Activated CD8-positive, alpha-beta T cell treated with anti-CD3 and anti-CD28 coated beads for 36 hours (primary cell): Measurements from ENCODE around the gene GIGYF2. TPM values are rescaled to one million over a fixed set of nuclear protein-coding genes. Genes with fewer than 3 reads are reported as not detected.
"Not testable (repeated sequence)": the region's sequence is repeated elsewhere in the genome, so short reads cannot be mapped to it uniquely, and the experiment has no call there.

Source experiments
- ATAC-seq: fragments of 200-7000 bp; cut with Tn5 transposase; one replicate; pipeline ENCODE4 v1.10.0; 2021; ENCODE audit warnings: mild to moderate bottlenecking, moderate library complexity
- CTCF ChIA-PET: fragments of 350-600 bp; sonication (Branson Sonifier 250); formaldehyde crosslinking; loops from one replicate; lab custom pipeline; 2021; ENCODE audit warnings: antibody characterized with exemption; lab: Charles Lee
- POLR2A ChIA-PET: fragments of 350-600 bp; sonication (Branson Sonifier 250); formaldehyde crosslinking; loops from one replicate; lab custom pipeline; 2021; ENCODE audit warnings: antibody characterized with exemption; lab: Charles Lee
- DNase-seq: peaks from one replicate; pipeline ENCODE4 v3.0.0-alpha.2; 2020
- H3K27ac Mint-ChIP-seq: one replicate; pipeline ENCODE4 v1.8.0; 2021; ENCODE audit warnings: mild to moderate bottlenecking, mixed read lengths
- H3K27me3 Mint-ChIP-seq: one replicate; pipeline ENCODE4 v1.8.0; 2021; ENCODE audit warnings: mixed read lengths
- H3K36me3 Mint-ChIP-seq: one replicate; pipeline ENCODE4 v1.8.0; 2021; ENCODE audit warnings: low read depth, mixed read lengths
- H3K4me1 Mint-ChIP-seq: one replicate; pipeline ENCODE4 v1.8.0; 2021; ENCODE audit warnings: low read depth, mixed read lengths
- H3K4me3 Mint-ChIP-seq: one replicate; pipeline ENCODE4 v1.8.0; 2021; ENCODE audit warnings: mild to moderate bottlenecking, moderate library complexity, mixed read lengths
- H3K9me3 Mint-ChIP-seq: one replicate; pipeline ENCODE4 v1.8.0; 2021; ENCODE audit warnings: mixed read lengths
- intact Hi-C: fragments of 100-400 bp; cut with micrococcal nuclease; formaldehyde crosslinking; loops from one replicate; pipeline ENCODE4 v1.10.0; 2022
- total RNA-seq, 2 experiments: library from RNA; stranded (reverse); gene quantifications; one replicate each; pipeline ENCODE4 v1.2.3, GENCODE V29; 2021
- TF ChIP-seq, protein P1 (sequence below): fragments of 200-600 bp; IDR thresholded peaks from one replicate; pipeline ENCODE4 v1.8.0; 2022; ENCODE audit warnings: antibody characterized with exemption, mild to moderate bottlenecking

GIGYF2 gene
- total RNA-seq, 2 experiments from 2014 or later, result 49.7 to 52.5 TPM

DNA sequence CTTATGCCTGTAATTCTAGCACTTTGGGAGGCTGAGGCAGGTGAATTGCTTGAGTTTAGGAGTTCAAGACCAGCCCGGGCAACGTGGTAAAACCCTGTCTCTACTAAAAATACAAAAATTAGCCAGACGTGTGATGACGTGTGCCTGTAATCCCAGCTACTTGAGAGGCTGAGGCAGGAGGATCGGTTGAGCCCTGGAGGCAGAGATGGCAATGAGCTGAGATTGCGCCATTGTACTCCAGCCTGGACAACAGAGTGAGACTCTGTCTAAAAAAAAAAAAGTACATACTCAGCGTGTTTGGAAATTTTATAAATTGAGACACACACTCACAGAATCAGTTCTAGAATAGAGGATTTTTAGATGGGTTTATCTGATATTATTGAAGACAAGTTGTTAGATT, 17.1 kb upstream of the GIGYF2 start:
- H3K36me3 Mint-ChIP-seq, result no peaks in the 10 kb centered on the region
- ChIA-PET CTCF (interaction anchor here (1.4 kb wide), 1 partner anchor 17 kb away, joined by 3 read pairs; the partner anchor contains the start of gene GIGYF2), POLR2A (no interaction called here)
- peaks cover 10% of the 10 kb centered on the region for H3K27me3 Mint-ChIP-seq
- DNase-seq (no peak), ATAC-seq (no peak)
- H3K27ac Mint-ChIP-seq, result no peak overlapping the region
- H3K4me3 Mint-ChIP-seq, result no peak overlapping the region
- H3K9me3 Mint-ChIP-seq, result no peaks in the 10 kb centered on the region
- TF ChIP-seq, protein P1, sequence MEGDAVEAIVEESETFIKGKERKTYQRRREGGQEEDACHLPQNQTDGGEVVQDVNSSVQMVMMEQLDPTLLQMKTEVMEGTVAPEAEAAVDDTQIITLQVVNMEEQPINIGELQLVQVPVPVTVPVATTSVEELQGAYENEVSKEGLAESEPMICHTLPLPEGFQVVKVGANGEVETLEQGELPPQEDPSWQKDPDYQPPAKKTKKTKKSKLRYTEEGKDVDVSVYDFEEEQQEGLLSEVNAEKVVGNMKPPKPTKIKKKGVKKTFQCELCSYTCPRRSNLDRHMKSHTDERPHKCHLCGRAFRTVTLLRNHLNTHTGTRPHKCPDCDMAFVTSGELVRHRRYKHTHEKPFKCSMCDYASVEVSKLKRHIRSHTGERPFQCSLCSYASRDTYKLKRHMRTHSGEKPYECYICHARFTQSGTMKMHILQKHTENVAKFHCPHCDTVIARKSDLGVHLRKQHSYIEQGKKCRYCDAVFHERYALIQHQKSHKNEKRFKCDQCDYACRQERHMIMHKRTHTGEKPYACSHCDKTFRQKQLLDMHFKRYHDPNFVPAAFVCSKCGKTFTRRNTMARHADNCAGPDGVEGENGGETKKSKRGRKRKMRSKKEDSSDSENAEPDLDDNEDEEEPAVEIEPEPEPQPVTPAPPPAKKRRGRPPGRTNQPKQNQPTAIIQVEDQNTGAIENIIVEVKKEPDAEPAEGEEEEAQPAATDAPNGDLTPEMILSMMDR, result no peak
- peaks cover 4% of the 10 kb centered on the region for H3K4me1 Mint-ChIP-seq
- intact Hi-C loops, result no loop called here

DNA sequence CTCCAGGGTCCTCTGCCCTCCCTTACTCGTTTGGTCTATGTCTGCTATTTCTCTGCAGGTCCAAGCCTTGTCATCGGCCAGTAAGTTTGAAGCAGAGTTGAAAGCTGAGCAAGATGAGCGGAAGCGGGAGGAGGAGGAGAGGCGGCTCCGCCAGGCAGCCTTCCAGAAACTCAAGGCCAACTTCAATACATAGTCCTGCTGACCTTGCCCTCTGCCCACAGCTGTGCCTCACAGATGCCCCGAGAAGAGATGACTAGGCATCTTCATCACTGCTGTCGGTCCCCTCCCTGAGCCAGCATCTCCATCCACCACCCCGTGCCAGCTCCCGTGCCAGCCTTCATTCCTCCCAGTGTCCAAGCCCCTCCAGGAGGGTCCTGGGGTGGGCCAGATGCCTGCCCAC, 15.6 kb upstream of the GIGYF2 start:
- POLR2A ChIA-PET, result interaction anchor here (1.1 kb wide), 1 partner anchor 76 kb away, joined by 3 read pairs; no protein-coding TSS in a partner anchor
- intact Hi-C loops, result no loop called here
- Mint-ChIP-seq H3K4me1 (peaks cover under 1% of the 10 kb centered on the region), H3K27ac (no peak overlapping the region), H3K9me3 (no peaks in the 10 kb centered on the region), H3K27me3 (peaks cover 10% of the 10 kb centered on the region), H3K4me3 (no peak overlapping the region), H3K36me3 (no peaks in the 10 kb centered on the region)
- TF ChIP-seq, protein P1, result no peak
- CTCF ChIA-PET, result no interaction called here
- ATAC-seq, result no peak
- DNase-seq, result no peak

DNA sequence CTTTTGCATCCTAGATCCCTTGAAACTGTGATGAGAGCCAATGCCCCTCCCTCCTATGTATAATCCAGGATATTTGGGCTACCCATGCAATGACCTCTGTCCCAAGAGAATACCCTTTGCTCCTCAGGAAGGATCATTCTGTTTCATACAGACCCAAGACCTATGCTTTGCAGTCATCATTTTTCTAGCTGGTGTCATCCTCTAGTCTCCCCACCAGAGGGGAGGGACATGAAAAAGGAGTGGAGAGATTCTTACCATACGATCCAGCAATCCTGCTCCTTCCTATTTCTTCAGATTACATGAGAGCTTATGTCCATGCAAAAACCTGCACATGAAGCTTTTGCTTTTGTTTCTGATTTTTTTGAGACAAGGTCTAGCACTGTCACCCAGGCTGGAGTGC, 13.8 kb upstream of the GIGYF2 start:
- H3K9me3 Mint-ChIP-seq, result no peaks in the 10 kb centered on the region
- no peak for DNase-seq

DNA sequence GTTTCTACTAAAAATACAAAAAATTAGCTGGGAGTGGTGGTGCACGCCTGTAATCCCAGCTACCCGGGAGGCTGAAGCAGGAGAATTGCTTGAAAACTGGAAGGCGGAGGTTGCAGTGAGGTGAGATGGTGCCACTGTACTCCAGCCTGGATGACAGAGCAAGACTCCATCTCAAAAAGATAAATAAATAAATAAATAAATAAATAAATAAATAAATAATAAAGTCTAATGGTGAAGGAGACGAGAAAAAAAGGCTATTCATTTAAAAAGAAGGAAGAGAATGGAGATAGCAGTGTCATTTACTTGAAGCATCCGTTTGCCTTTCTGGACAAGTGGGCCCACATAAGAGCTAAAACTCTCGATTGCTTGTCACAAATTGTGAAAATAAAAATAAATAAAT, 11.7 kb upstream of the GIGYF2 start:
- H3K27ac Mint-ChIP-seq, H3K4me3 Mint-ChIP-seq, H3K4me1 Mint-ChIP-seq, H3K9me3 Mint-ChIP-seq, CTCF ChIA-PET, DNase-seq, H3K36me3 Mint-ChIP-seq, intact Hi-C loops, ATAC-seq, H3K27me3 Mint-ChIP-seq: not testable (repeated sequence)
- POLR2A ChIA-PET, result interaction anchor here (1.2 kb wide), 1 partner anchor 105 kb away, joined by 5 read pairs; no protein-coding TSS in a partner anchor

More for the DNA sequence above, 13.8 kb upstream of the GIGYF2 start:
- intact Hi-C loops, result no loop called here
- H3K27me3 Mint-ChIP-seq, result peaks cover 10% of the 10 kb centered on the region
- no peaks in the 10 kb centered on the region for H3K36me3 Mint-ChIP-seq
- no peak for ATAC-seq
- H3K4me3 Mint-ChIP-seq, result no peak overlapping the region
- TF ChIP-seq, protein P1, result no peak
- CTCF ChIA-PET, result interaction anchor here (1.3 kb wide), 1 partner anchor 72 kb away, joined by 5 read pairs; no protein-coding TSS in a partner anchor
- no peaks in the 10 kb centered on the region for H3K4me1 Mint-ChIP-seq
- POLR2A ChIA-PET, result no interaction called here
- no peak overlapping the region for H3K27ac Mint-ChIP-seq

DNA sequence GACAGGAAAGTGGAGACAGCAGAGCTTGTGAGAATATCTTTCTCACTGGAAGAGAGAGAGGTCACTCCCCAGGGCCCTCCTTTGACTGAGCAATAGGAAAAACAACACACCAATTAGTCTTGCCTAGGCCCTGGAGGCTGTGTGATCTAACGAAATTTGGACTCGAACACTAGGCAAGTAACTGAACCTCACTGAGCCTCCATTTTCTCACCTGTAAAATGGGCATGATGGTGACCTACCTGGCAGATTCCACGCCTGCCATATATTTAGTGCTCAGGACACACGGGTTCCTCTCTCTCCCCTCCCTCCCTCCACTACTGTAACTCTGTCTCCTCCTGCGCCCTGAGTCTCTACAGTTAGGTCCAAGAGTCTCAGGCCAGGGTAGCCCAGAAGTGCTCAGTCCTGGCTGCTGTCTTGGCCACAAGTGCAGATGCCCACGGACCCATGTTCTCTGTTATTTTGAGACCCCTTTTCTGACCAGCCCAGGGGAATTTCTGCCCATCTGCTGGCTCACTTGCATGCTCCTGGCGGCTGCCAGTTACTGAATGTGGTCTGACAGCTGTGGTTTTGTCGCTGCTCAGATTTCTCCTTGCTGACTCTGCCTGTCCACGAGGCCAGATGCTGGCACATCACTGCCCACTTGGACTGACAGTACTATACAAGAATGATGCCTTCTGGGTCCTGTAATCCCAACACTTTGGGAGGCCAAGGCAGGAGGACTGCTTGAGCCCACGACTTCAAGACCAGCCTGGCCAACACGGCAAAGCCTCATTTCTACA, 9.6 kb upstream of the GIGYF2 start:
- DNase-seq (no peak), ATAC-seq (no peak)
- H3K9me3 Mint-ChIP-seq, result no peaks in the 10 kb centered on the region
- ChIA-PET POLR2A (interaction anchor here (0.9 kb wide), 1 partner anchor 9 kb away, joined by 3 read pairs; no protein-coding TSS in a partner anchor), CTCF (no interaction called here)
- TF ChIP-seq, protein P1, result no peak
- intact Hi-C loops, result no loop called here
- no peak overlapping the region for H3K4me3 Mint-ChIP-seq
- no peak overlapping the region for H3K27ac Mint-ChIP-seq
- no peaks in the 10 kb centered on the region for H3K27me3 Mint-ChIP-seq
- H3K36me3 Mint-ChIP-seq, result no peaks in the 10 kb centered on the region
- no peaks in the 10 kb centered on the region for H3K4me1 Mint-ChIP-seq
